ENCODE data around the gene KLKB1.
"Not testable (repeated sequence)": the region's sequence is repeated elsewhere in the genome, so short reads cannot be mapped to it uniquely, and the experiment has no call there.

Gene KLKB1

GRCh38 chr4:186264660-186265059 lies 37.4 kb downstream of the KLKB1 start:
- DNase-seq (ENCODE audit: low read depth) = no peak
- TF ChIP-seq CTCF (IDR thresholded peaks at IDR 0.05; ENCODE audit: insufficient read depth, low read depth, low read length, missing control alignments) = no peak

GRCh38 chr4:186265250-186265649 lies 37.9 kb downstream of the KLKB1 start:
- H3K4me3 ChIP-seq (ENCODE audit: low read depth, low read length); DNase-seq (ENCODE audit: low read depth): not testable (repeated sequence)

More at GRCh38 chr4:186264660-186265059, 37.4 kb downstream of the KLKB1 start:
- no peak overlapping the region for H3K4me3 ChIP-seq (ENCODE audit: low read depth, low read length)

GRCh38 chr4:186265683-186266652 lies 38.7 kb downstream of the KLKB1 start, which contains the start of gene F11:
TSS of gene F11 (plus strand) at chr4:186266189. CDS start at chr4:186267137, 948 bp downstream.
- no peak within 1 kb of the TSS for H3K4me3 ChIP-seq (ENCODE audit: low read depth, low read length)
- no peak for DNase-seq (ENCODE audit: low read depth)
- TF ChIP-seq CTCF (IDR thresholded peaks at IDR 0.05; ENCODE audit: insufficient read depth, low read depth, low read length, missing control alignments) = no peak

GRCh38 chr4:186266729-186267456 lies 39.6 kb downstream of the KLKB1 start:
- no peak for DNase-seq (ENCODE audit: low read depth)
- H3K4me3 ChIP-seq (ENCODE audit: low read depth, low read length) = no peak overlapping the region
- no peak for TF ChIP-seq CTCF (IDR thresholded peaks at IDR 0.05; ENCODE audit: insufficient read depth, low read depth, low read length, missing control alignments)

GRCh38 chr4:186271081-186271678 lies 43.9 kb downstream of the KLKB1 start:
- no peak for DNase-seq (ENCODE audit: low read depth)
- TF ChIP-seq CTCF (IDR thresholded peaks at IDR 0.05; ENCODE audit: insufficient read depth, low read depth, low read length, missing control alignments) = no peak
- no peak overlapping the region for H3K4me3 ChIP-seq (ENCODE audit: low read depth, low read length)

- DNase-seq (ENCODE audit: low read depth) = no peak
- H3K4me3 ChIP-seq (ENCODE audit: low read depth, low read length) = no peak overlapping the region
- TF ChIP-seq CTCF (IDR thresholded peaks at IDR 0.05; ENCODE audit: insufficient read depth, low read depth, low read length, missing control alignments) = no peak
Measured at GRCh38 chr4:186272699-186273391, 45.5 kb downstream of the KLKB1 start.

- H3K4me3 ChIP-seq (ENCODE audit: low read depth, low read length) = not testable (repeated sequence)
Measured at GRCh38 chr4:186273392-186273789, 46.1 kb downstream of the KLKB1 start.

More at GRCh38 chr4:186273392-186273789, 46.1 kb downstream of the KLKB1 start:
- not testable (repeated sequence) for DNase-seq (ENCODE audit: low read depth)

Measured in GM12865 (cell line).